HepG2 (cell line): ENCODE measurements around the gene OOSP3. TPM values are rescaled to one million over a fixed set of nuclear protein-coding genes. Genes with fewer than 3 reads are reported as not detected.

ENCODE experiments used
- ATAC-seq: fragments of 200-7000 bp; cut with Tn5 transposase; 3 replicates; pipeline ENCODE4 v1.9.1; 2020; ENCODE audit warnings: mild to moderate bottlenecking, moderate library complexity
- BruUV-seq: library from RNA; stranded (reverse); fragments of 400-500 nt; replicated peaks from 2 replicates; lab custom pipeline; 2021; lab: Mats Ljungman, UMichigan
- CTCF ChIA-PET: fragments of 300-600 bp; formaldehyde crosslinking; extraction: SDS; loops from one replicate; lab custom pipeline; 2021; ENCODE audit warnings: low total read pairs, inconsistent platforms, low intra/inter-chr PET ratio; lab: Yijun Ruan, JAX
- POLR2A ChIA-PET: fragments of 350-600 bp; sonication (Branson Sonifier 250); formaldehyde crosslinking; loops from one replicate; lab custom pipeline; 2020; ENCODE audit warnings: antibody characterized with exemption, inconsistent platforms; lab: Yijun Ruan, JAX
- DNase-seq: peaks from one replicate; pipeline ENCODE4 v3.0.0-alpha.2; 2015; ENCODE audit warnings: low spot score
- FAIRE-seq: peaks from 3 replicates; lab custom pipeline; 2011; peaks lifted over from hg19 to GRCh38; lab: Jason Lieb, UNC
- H2AFZ ChIP-seq: one replicate; pipeline ENCODE4 v1.6.1; 2011; ENCODE audit warnings: low read length, inconsistent platforms
- H3K27ac ChIP-seq: fragments of 300-600 bp; 3 replicates; pipeline ENCODE4 v1.8.0; 2011; ENCODE audit warnings: mixed run types, mild to moderate bottlenecking, mixed read lengths, low read length, inconsistent platforms; ENCODE audit not compliant: insufficient read depth; ENCODE audit errors: extremely low read length
- H3K27me3 ChIP-seq, 2 experiments: fragments of 200-600 bp in 1 of 2; 2 replicates in 1 of 2; 3 replicates in 1 of 2; pipeline versions ENCODE4 v1.6.0 to v1.8.0; 2011; ENCODE audit warnings: low read length in 2 of 2, mild to moderate bottlenecking in 2 of 2, moderate library complexity in 2 of 2, inconsistent platforms in 1 of 2; ENCODE audit not compliant: insufficient read depth in 2 of 2, control insufficient read depth in 1 of 2
- H3K36me3 ChIP-seq, 2 experiments: fragments of 200-600 bp in 1 of 2; replicated peaks in 1 of 2; 2 replicates in 1 of 2; 3 replicates in 1 of 2; pipeline versions ENCODE4 v1.5.1 to v1.8.0; 2011; ENCODE audit warnings: low read length in 2 of 2, inconsistent platforms in 1 of 2; ENCODE audit not compliant: insufficient read depth in 2 of 2, control insufficient read depth in 1 of 2
- H3K4me1 ChIP-seq: 2 replicates; pipeline ENCODE4 v1.5.1; 2012; ENCODE audit warnings: low read length, inconsistent platforms; ENCODE audit not compliant: insufficient read depth
- H3K4me2 ChIP-seq: 2 replicates; pipeline ENCODE4 v1.6.0; 2011; ENCODE audit warnings: low read depth, low read length, inconsistent platforms
- H3K4me3 ChIP-seq, 3 experiments: fragments of 200-600 bp in 1 of 3; sonication (generic), shearing (Covaris generic) in 1 of 3; replicated peaks in 1 of 3; 2 replicates each; pipeline ENCODE4 v1.5.1; 2011 to 2016; ENCODE audit warnings: low read length in 3 of 3, inconsistent platforms in 2 of 3, low read depth in 2 of 3, mild to moderate bottlenecking in 2 of 3, control low read depth in 1 of 3, mixed read lengths in 1 of 3; ENCODE audit not compliant: insufficient read depth in 1 of 3
- H3K79me2 ChIP-seq: one replicate; pipeline ENCODE4 v1.6.1; 2011; ENCODE audit warnings: low read length, inconsistent platforms; ENCODE audit not compliant: insufficient read depth
- H3K9ac ChIP-seq: 2 replicates; pipeline ENCODE4 v1.6.0; 2011; ENCODE audit warnings: mild to moderate bottlenecking, low read depth, low read length, inconsistent platforms; ENCODE audit not compliant: insufficient read depth
- H3K9me3 ChIP-seq: 2 replicates; pipeline ENCODE4 v1.5.1; 2012; ENCODE audit warnings: mild to moderate bottlenecking, low read length
- H4K20me1 ChIP-seq: 2 replicates; pipeline ENCODE4 v1.6.0; 2011; ENCODE audit warnings: inconsistent platforms, mild to moderate bottlenecking, low read length, moderate library complexity; ENCODE audit not compliant: insufficient read depth
- ATRX ChIP-seq: sonication (generic); formaldehyde crosslinking; IDR thresholded peaks from 2 replicates; pipeline ENCODE4 v1.4.0; 2020; ENCODE audit warnings: missing genetic modification reagents, borderline replicate concordance
- CEBPB ChIP-seq: IDR thresholded peaks from 2 replicates; pipeline ENCODE4 v1.6.1; 2011; ENCODE audit warnings: low read depth, low read length, improper control_type of control experiment, borderline replicate concordance
- MED13 ChIP-seq: sonication (generic); formaldehyde crosslinking; IDR thresholded peaks from 2 replicates; pipeline ENCODE4 v1.5.0; 2020; ENCODE audit warnings: missing genetic modification reagents
- NFKBIZ ChIP-seq: IDR thresholded peaks from 2 replicates; pipeline ENCODE4 v1.6.1; 2018; ENCODE audit warnings: missing genetic modification reagents, missing compliant biosample characterization
- TP53 ChIP-seq: sonication (generic); formaldehyde crosslinking; conservative IDR thresholded peaks from 2 replicates; pipeline ENCODE4 v1.4.0; 2020; ENCODE audit warnings: missing genetic modification reagents
- ZBTB8A ChIP-seq: sonication (generic); formaldehyde crosslinking; IDR thresholded peaks from 2 replicates; pipeline ENCODE4 v1.4.0; 2020; ENCODE audit warnings: mild to moderate bottlenecking, low read depth, missing genetic modification reagents, borderline replicate concordance
- ZNF326 ChIP-seq: sonication (generic); formaldehyde crosslinking; IDR thresholded peaks from 2 replicates; pipeline ENCODE4 v1.4.0; 2020; ENCODE audit warnings: missing genetic modification reagents, borderline replicate concordance
- WGBS: methylation state at CpG from one replicate; pipeline ENCODE4 v1.1.6; 2017; ENCODE audit warnings: low lambda C conversion rate; 5-methylcytosine and 5-hydroxymethylcytosine counted together
- in situ Hi-C: cut with HindIII; loops from 2 replicates; pipeline ENCODE4 v1.10.0; 2017; ENCODE audit warnings: low pct_unique_long_range_greater_than_20kb; ENCODE audit not compliant: extremely low pct_ligation_motif_present
- intact Hi-C: fragments of 100-400 bp; cut with micrococcal nuclease; formaldehyde crosslinking; loops from one replicate; pipeline ENCODE4 v1.10.0; 2022; ENCODE audit not compliant: unreplicated experiment
- polyA plus RNA-seq, 8 experiments: library from polyadenylated mRNA; depleted of rRNA in 3 of 8; stranded (reverse) in 7 of 8; unstranded in 1 of 8; fragments of >200 nt; fragmentation: Illumina TruSeq in 4 of 8; extraction: Trizol in 4 of 8; gene quantifications; 2 replicates each; pipeline versions ENCODE4 v1.2.1 to v1.2.3, GENCODE V29; 2011 to 2016; ENCODE audit warnings: low read depth in 4 of 8, missing spikeins in 1 of 8, mixed read lengths in 1 of 8; ENCODE audit not compliant: insufficient read depth in 1 of 8
- total RNA-seq, 5 experiments: library from RNA; depleted of rRNA; stranded (reverse); fragments of >200 nt; fragmentation: Illumina TruSeq; extraction: Trizol; gene quantifications; 2 replicates each; pipeline ENCODE4 v1.2.3, GENCODE V29; 2016; ENCODE audit warnings: low read depth in 1 of 5
- TF ChIP-seq, protein P1 (sequence below): sonication (generic); formaldehyde crosslinking; IDR thresholded peaks from 2 replicates; pipeline ENCODE4 v1.8.0; 2022; ENCODE audit warnings: missing genetic modification reagents, low read depth, mild to moderate bottlenecking, borderline replicate concordance

OOSP3 gene
- total and polyA plus RNA-seq, 2 of the 13 experiments (the other 11 are each of a cell fraction or from before 2014, with no cell fraction given): not detected

DNA sequence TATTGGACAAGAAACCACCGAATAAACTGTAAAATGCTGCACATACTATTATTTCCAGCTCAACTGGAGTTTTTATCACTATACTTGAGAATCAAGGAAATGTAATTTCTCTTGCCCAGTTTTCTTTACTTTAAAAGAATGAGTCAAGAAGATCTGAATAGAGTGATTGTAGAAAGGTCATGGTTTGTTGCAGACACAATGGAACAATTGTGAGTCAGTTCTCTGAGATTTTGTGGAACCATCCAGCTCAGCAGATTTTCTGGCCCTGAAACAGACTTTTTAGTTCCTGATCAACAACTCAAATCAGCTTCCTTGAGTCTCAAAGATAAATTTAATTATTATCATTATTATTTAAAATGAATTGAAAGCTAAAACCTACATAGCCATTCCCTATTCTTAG lies 13.6 kb upstream of the OOSP3 start:
- ATAC-seq (no peak), FAIRE-seq (no peak), DNase-seq (no peak)
- Histone ChIP-seq H2AFZ (no peak overlapping the region), H3K27me3 (no peaks in the 10 kb centered on the region), H3K79me2 (no peaks in the 10 kb centered on the region), H3K27ac (no peak overlapping the region), H3K4me2 (no peak overlapping the region), H4K20me1 (no peaks in the 10 kb centered on the region), H3K9me3 (no peaks in the 10 kb centered on the region), H3K9ac (no peak overlapping the region), H3K4me1 (no peaks in the 10 kb centered on the region), H3K36me3 (no peaks in the 10 kb centered on the region), H3K4me3 (no peak overlapping the region)
- 0% methylated on average over 1 of the region's 1 CpG for WGBS
- ChIA-PET POLR2A (no interaction called here), CTCF (no interaction called here)
- in situ Hi-C loops: no loop called here
- TF ChIP-seq ZNF326 (CRISPR knock-in tag) (no peak), NFKBIZ (CRISPR knock-in tag) (no peak), ATRX (no peak), ZBTB8A (CRISPR knock-in tag) (no peak), TP53 (no peak), MED13 (no peak)
- intact Hi-C loops: no loop called here
- no TSS peak for BruUV-seq

GRCh38 chr11:59866397-59866796 lies 12.2 kb upstream of the OOSP3 start, which contains the start of gene TCN1:
TSS of gene TCN1 (minus strand) at chr11:59866487. CDS start at chr11:59866470, 17 bp downstream.
- no peaks in the 10 kb centered on the region for H3K4me1 ChIP-seq
- intact Hi-C loops: no loop called here
- H3K36me3 ChIP-seq: no peaks in the 10 kb centered on the region
- ATAC-seq: no peak
- no TSS peak for BruUV-seq
- H3K9ac ChIP-seq: no peak within 1 kb of the TSS
- H3K4me3 ChIP-seq: no peak within 1 kb of the TSS
- in situ Hi-C loops: no loop called here
- no peak within 1 kb of the TSS for H2AFZ ChIP-seq
- TF ChIP-seq, protein P1, sequence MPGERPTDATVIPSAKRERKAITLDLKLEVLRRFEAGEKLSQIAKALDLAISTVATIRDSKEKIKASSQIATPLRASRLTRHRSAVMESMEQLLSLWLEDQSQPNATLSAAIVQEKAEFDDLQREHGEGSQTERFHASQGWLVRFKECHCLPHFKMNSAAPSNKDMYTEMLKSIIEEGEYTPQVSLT (CRISPR knock-in tag): no peak
- peak; percentile 48; the same call in 1 of the 2 replicates for TF ChIP-seq CEBPB
- TF ChIP-seq, all 625 proteins: peak for 1
- ChIA-PET POLR2A (no interaction called here), CTCF (no interaction called here)
- Histone ChIP-seq H3K9me3 (no peaks in the 10 kb centered on the region), H3K27ac (no peak within 1 kb of the TSS), H3K27me3 (no peaks in the 10 kb centered on the region), H4K20me1 (no peaks in the 10 kb centered on the region), H3K4me2 (no peak within 1 kb of the TSS), H3K79me2 (no peaks in the 10 kb centered on the region)
- DNase-seq (no peak), FAIRE-seq (no peak)
- 16% methylated on average over 3 of the region's 3 CpGs for WGBS
